GM21576 (cell line): Measurements from ENCODE around the gene OS9.
"Not testable (repeated sequence)": the region's sequence is repeated elsewhere in the genome, so short reads cannot be mapped to it uniquely, and the experiment has no call there.

Experiments
- ATAC-seq: cut with Tn5 transposase; IDR thresholded peaks from one replicate; pipeline ENCODE4 v1.9.1; 2021; ENCODE audit warnings: mild to moderate bottlenecking, moderate library complexity; ENCODE audit not compliant: unreplicated experiment

Gene OS9

DNA sequence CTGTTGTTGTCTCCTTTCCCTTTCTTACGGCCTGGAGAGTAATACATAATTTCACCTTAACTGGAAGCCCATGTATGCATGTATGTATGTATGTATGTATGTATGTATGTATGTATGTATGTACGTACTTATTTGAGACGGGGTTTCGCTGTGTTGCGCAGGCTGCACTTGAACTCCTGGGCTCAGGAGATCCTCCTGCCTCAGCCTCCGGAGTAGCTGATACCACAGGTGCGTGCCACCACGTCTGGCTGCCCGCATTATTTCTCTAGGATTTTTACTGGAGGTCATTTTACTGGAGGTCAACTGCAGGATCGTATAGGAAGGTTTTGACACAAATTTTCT lies 644 bp upstream of the OS9 start:
- ATAC-seq: no peak

DNA sequence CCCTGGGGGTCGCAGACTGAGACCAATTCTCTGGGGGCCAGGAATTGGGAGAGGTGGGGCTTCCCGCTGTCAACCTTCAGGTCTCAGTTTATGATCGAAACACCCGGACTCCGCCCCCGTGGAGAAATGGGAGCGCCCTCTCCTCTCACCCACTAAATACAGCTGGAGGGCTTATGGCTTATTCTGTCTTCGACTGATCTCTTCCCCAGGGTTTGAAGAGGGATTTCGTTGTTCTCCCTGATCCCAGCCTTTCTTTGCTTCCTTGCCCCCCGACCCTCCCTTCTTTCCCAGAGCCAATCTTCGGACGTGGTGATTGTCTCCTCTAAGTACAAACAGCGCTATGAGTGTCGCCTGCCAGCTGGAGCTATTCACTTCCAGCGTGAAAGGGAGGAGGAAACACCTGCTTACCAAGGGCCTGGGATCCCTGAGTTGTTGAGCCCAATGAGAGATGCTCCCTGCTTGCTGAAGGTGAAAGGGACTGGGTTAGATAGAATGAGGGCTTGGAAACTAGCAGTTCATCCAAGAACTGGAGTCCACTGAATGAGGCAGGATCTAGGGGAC lies 607 bp downstream of the OS9 start:
- no peak for ATAC-seq

DNA sequence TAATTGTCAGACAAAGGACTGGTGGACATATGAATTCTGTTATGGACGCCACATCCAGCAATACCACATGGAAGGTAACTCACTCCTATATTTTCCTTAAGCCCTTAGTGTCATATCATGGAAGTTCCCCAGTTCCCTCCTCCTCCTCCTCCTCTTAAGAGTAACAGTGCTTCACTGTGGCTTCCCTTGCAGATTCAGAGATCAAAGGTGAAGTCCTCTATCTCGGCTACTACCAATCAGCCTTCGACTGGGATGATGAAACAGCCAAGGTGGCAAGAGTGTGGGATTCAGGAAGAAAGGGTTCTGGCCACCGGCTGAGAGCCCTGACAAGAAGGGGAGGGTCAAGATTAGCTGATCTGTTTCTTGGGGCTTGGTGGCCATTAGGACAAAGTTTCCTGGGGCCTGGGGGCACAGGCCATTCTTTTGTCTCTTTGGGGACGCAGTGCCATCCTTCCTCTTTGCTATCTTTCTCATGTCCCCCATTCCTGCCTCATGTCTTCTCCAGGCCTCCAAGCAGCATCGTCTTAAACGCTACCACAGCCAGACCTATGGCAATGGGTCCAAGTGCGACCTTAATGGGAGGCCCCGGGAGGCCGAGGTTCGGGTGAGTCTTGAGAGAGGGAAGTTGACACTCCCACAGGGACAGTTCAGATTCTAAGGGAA lies 2.0 kb downstream of the OS9 start:
- no peak for ATAC-seq

DNA sequence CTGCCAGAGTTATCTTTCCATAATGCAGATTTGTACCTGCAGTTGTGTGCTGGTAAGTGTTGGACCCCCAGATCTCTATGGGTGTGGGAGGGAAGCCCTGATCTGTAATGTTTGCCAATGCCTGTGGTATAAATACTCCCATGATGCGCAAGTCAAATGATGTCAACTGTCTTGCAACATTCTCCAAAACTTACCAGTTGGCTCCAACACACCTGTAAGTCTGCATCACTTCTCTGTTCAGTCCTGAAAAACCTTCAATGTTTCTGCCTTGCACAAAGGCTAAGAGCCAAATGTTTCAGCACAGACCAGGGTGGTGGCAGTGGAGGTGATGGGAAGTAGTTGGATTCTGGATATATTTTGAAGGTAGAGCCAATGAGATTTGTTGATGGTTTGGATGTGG lies 3.1 kb downstream of the OS9 start:
- no peak for ATAC-seq

- ATAC-seq: no peak
Observed at GRCh38 chr12:57698414-57698813, 4.5 kb downstream of the OS9 start.

DNA sequence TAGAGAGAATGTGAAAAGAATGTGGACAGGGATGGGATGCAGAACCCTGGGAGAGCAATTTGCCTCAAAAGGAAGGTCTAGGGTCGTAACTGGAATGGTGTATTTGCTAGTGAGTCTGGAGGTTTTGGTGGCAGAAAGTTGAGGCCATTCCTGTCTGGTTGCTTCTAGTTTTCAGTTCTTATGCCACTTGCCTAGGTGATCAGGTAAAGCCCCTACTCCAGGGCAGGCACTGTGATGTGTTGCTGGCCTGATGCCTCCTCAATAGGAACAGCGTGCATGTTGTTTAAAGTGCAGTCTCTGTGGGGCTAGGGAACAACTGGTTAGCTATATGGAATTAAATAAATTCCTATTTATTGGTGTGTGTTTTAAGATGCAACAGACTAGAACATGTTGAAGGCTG lies 6.4 kb downstream of the OS9 start:
- ATAC-seq: no peak

- no peak for ATAC-seq
Observed at GRCh38 chr12:57707250-57707649, 13.3 kb downstream of the OS9 start.

DNA sequence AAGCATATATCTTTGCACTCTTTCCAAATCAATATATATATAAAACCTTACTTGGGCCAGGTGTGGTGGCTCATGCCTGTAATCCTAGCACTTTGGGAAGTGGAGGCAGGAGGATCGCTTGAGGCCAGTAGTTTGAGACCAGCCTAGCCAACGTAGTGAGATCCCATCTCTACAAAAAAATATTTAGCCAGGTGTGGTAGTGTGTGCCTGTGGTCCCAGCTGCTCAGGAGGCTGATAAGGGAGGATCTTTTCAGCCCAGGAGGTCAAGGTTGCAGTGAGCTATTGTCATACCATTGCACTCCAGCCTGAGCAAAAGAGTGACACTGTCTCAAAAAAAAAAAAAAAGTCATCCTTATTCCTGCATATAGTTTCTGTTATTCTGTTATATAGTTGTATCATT lies 14.4 kb downstream of the OS9 start:
- ATAC-seq: no peak

- ATAC-seq: no peak
Observed at GRCh38 chr12:57712701-57713100, 18.8 kb downstream of the OS9 start.

DNA sequence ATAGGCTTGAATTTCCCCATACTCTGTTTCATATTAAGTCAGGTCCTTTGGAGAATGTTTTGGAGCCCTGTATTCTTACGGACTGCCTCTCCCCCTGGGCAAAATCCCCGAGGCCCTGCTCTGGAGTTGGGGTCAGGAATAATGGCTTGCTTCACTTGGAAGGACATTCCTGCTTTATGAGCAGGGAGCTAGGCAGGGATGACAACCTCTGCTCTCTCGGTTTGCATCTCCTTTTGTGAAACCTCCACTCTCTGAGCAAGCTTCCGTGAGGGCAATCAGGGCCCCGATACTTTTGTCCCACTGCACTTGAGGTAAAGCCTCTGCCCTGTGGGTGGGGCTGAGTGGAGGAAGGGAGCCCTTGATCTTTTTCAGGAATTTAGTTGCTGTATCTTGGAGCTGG lies 19.3 kb downstream of the OS9 start:
- no peak for ATAC-seq

GRCh38 chr12:57715036-57715748 lies 21.3 kb downstream of the OS9 start:
- not testable (repeated sequence) for ATAC-seq

- no peak for ATAC-seq
Observed at GRCh38 chr12:57715786-57716185, 21.9 kb downstream of the OS9 start.

GRCh38 chr12:57716305-57716704 lies 22.4 kb downstream of the OS9 start:
- no peak for ATAC-seq

- no peak for ATAC-seq
Observed at GRCh38 chr12:57717131-57717530, 23.2 kb downstream of the OS9 start.

GRCh38 chr12:57717846-57718640 lies 24.1 kb downstream of the OS9 start:
- no peak for ATAC-seq

DNA sequence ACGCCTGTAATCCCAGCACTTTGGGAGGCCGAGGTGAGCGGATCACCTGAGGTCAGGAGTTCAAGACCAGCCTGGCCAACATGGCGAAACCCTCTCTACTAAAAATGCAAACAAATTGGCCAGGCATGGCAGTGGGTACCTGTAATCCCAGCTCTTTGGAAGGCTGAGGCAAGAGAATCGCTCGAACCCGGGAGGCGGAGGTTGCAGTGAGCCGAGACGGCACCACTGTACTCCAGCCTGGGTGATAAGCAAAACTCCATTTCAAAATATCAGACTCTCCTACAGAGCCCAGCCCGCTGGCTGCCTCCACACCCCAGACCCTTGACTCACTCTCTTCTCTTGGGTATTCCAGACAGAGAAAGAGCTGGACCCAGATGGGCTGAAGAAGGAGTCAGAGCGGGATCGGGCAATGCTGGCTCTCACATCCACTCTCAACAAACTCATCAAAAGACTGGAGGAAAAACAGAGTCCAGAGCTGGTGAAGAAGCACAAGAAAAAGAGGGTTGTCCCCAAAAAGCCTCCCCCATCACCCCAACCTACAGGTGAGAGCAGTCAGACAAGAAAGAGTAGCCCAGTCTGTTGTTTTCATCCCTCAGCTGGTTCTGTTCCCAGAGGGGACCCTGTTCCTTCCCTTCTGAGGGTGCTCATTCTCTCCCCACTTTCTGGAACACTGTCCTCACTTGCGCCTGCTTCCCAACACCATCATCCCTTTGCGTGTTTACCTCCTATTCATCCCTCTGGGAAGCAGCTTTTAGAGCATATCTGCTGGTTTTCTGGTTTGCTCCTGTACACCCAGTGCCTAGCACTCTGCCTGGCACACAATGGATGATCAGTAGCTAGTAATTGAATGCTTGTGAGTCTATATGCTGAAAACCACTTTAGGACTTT lies 25.0 kb downstream of the OS9 start:
- no peak for ATAC-seq

GRCh38 chr12:57719777-57720605 lies 26.1 kb downstream of the OS9 start:
- ATAC-seq: no peak

DNA sequence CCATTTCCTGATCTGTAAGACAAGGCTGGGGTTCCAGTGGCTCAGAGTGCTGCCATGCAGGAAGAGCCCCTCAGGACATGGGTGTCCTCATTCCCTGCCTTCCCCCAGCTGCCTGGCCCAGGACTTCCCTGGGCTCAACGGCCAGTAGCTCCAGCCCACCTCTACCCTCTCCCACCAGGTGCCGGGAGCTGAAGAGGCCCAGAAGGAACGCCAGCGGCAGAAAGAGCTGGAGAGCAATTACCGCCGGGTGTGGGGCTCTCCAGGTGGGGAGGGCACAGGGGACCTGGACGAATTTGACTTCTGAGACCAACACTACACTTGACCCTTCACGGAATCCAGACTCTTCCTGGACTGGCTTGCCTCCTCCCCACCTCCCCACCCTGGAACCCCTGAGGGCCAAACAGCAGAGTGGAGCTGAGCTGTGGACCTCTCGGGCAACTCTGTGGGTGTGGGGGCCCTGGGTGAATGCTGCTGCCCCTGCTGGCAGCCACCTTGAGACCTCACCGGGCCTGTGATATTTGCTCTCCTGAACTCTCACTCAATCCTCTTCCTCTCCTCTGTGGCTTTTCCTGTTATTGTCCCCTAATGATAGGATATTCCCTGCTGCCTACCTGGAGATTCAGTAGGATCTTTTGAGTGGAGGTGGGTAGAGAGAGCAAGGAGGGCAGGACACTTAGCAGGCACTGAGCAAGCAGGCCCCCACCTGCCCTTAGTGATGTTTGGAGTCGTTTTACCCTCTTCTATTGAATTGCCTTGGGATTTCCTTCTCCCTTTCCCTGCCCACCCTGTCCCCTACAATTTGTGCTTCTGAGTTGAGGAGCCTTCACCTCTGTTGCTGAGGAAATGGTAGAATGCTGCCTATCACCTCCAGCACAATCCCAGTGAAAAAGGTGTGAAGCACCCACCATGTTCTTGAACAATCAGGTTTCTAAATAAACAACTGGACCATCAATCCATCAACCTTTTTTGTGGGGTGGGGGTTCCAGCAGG lies 27.0 kb downstream of the OS9 start:
- ATAC-seq: no peak
